Activated naive CD4-positive, alpha-beta T cell treated with anti-CD3 and anti-CD28 coated beads for 36 hours (primary cell): ENCODE results near the gene CHN1. TPM values are rescaled to one million over a fixed set of nuclear protein-coding genes. Genes with fewer than 3 reads are reported as not detected.

Experiments
- CTCF ChIA-PET: fragments of 350-600 bp; sonication (Branson Sonifier 250); formaldehyde crosslinking; loops from one replicate; lab custom pipeline; 2021; ENCODE audit warnings: antibody characterized with exemption; lab: Charles Lee
- DNase-seq: peaks from one replicate; pipeline ENCODE4 v3.0.0-alpha.2; 2020
- H3K27ac Mint-ChIP-seq: one replicate; pipeline ENCODE4 v1.8.0; 2021; ENCODE audit warnings: mild to moderate bottlenecking, mixed read lengths
- H3K27me3 Mint-ChIP-seq: one replicate; pipeline ENCODE4 v1.8.0; 2021; ENCODE audit warnings: low read depth, mixed read lengths
- H3K36me3 Mint-ChIP-seq: one replicate; pipeline ENCODE4 v1.8.0; 2021; ENCODE audit warnings: low read depth, mixed read lengths
- H3K4me1 Mint-ChIP-seq: one replicate; pipeline ENCODE4 v1.8.0; 2021; ENCODE audit warnings: low read depth, mixed read lengths
- H3K4me3 Mint-ChIP-seq: one replicate; pipeline ENCODE4 v1.8.0; 2021; ENCODE audit warnings: mild to moderate bottlenecking, moderate library complexity, mixed read lengths
- H3K9me3 Mint-ChIP-seq: one replicate; pipeline ENCODE4 v1.8.0; 2021; ENCODE audit warnings: mixed read lengths
- intact Hi-C: fragments of 100-400 bp; cut with micrococcal nuclease; formaldehyde crosslinking; loops from one replicate; pipeline ENCODE4 v1.15.1; 2023
- total RNA-seq, 2 experiments: library from RNA; stranded (reverse); gene quantifications; one replicate each; pipeline ENCODE4 v1.2.3, GENCODE V29; 2021

Gene CHN1
- total RNA-seq, 2 experiments from 2014 or later: 2.1 to 3.3 TPM

- DNase-seq: no peak
- Mint-ChIP-seq H3K4me3 (no peak overlapping the region), H3K27ac (no peak overlapping the region), H3K4me1 (peaks cover 2% of the 10 kb centered on the region), H3K36me3 (no peaks in the 10 kb centered on the region), H3K27me3 (peaks cover 14% of the 10 kb centered on the region), H3K9me3 (no peaks in the 10 kb centered on the region)
- intact Hi-C loops: no loop called here
- CTCF ChIA-PET: interaction anchor here (0.8 to 1.1 kb wide), 3 partner anchors 244 to 393 kb away, joined by 3 read pairs; no protein-coding TSS in a partner anchor
These were observed 10.8 kb downstream of the CHN1 start for GRCh38 chr2:174994381-174994780.

- H3K27ac Mint-ChIP-seq: no peak overlapping the region
- peaks cover 2% of the 10 kb centered on the region for H3K4me1 Mint-ChIP-seq
- H3K4me3 Mint-ChIP-seq: no peak overlapping the region
- CTCF ChIA-PET: interaction anchor here (0.7 kb wide), 1 partner anchor 138 kb away, joined by 3 read pairs; no protein-coding TSS in a partner anchor
- H3K36me3 Mint-ChIP-seq: no peaks in the 10 kb centered on the region
- peaks cover 14% of the 10 kb centered on the region for H3K27me3 Mint-ChIP-seq
- intact Hi-C loops: no loop called here
- no peaks in the 10 kb centered on the region for H3K9me3 Mint-ChIP-seq
- no peak for DNase-seq
These were observed 12.3 kb downstream of the CHN1 start for GRCh38 chr2:174992886-174993285.

GRCh38 chr2:174985614-174986013 is 19.6 kb downstream of the CHN1 start:
- no peak overlapping the region for H3K27ac Mint-ChIP-seq
- no peaks in the 10 kb centered on the region for H3K9me3 Mint-ChIP-seq
- peaks cover 2% of the 10 kb centered on the region for H3K4me1 Mint-ChIP-seq
- CTCF ChIA-PET: interaction anchor here (0.9 to 5.3 kb wide), 6 partner anchors 63 to 286 kb away, joined by 3 to 42 read pairs (median 19); no protein-coding TSS in a partner anchor
- no peaks in the 10 kb centered on the region for H3K36me3 Mint-ChIP-seq
- no peaks in the 10 kb centered on the region for H3K27me3 Mint-ChIP-seq
- DNase-seq: no peak
- no peak overlapping the region for H3K4me3 Mint-ChIP-seq
- intact Hi-C loops: loop anchor here (1.0 kb wide), 3 partner anchors 214 to 285 kb away; no protein-coding TSS in a partner anchor

GRCh38 chr2:174984561-174984960 is 20.6 kb downstream of the CHN1 start:
- intact Hi-C loops: no loop called here
- no peaks in the 10 kb centered on the region for H3K36me3 Mint-ChIP-seq
- CTCF ChIA-PET: interaction anchor here (0.7 to 5.3 kb wide), 6 partner anchors 23 to 285 kb away, joined by 3 to 42 read pairs (median 18); no protein-coding TSS in a partner anchor
- H3K27ac Mint-ChIP-seq: no peak overlapping the region
- no peaks in the 10 kb centered on the region for H3K4me1 Mint-ChIP-seq
- H3K27me3 Mint-ChIP-seq: no peaks in the 10 kb centered on the region
- DNase-seq: no peak
- no peaks in the 10 kb centered on the region for H3K9me3 Mint-ChIP-seq
- no peak overlapping the region for H3K4me3 Mint-ChIP-seq

GRCh38 chr2:174981331-174981730 is 23.9 kb downstream of the CHN1 start:
- H3K4me3 Mint-ChIP-seq: no peak overlapping the region
- CTCF ChIA-PET: interaction anchor here (2.3 kb wide), 1 partner anchor 232 kb away, joined by 6 read pairs; no protein-coding TSS in a partner anchor
- DNase-seq: no peak
- intact Hi-C loops: no loop called here
- H3K27ac Mint-ChIP-seq: no peak overlapping the region
- H3K4me1 Mint-ChIP-seq: no peaks in the 10 kb centered on the region
- H3K9me3 Mint-ChIP-seq: no peaks in the 10 kb centered on the region
- H3K36me3 Mint-ChIP-seq: no peaks in the 10 kb centered on the region
- no peaks in the 10 kb centered on the region for H3K27me3 Mint-ChIP-seq

- Mint-ChIP-seq H3K4me3 (no peak overlapping the region), H3K27ac (no peak overlapping the region)
- CTCF ChIA-PET: interaction anchor here (1.1 to 2.3 kb wide), 2 partner anchors 10 to 231 kb away, joined by 5 to 6 read pairs; no protein-coding TSS in a partner anchor
These were observed 25.2 kb downstream of the CHN1 start for GRCh38 chr2:174979996-174980395.

GRCh38 chr2:174977364-174977763 is 27.8 kb downstream of the CHN1 start:
- no peak overlapping the region for H3K4me3 Mint-ChIP-seq
- H3K27ac Mint-ChIP-seq: no peak overlapping the region
- H3K27me3 Mint-ChIP-seq: no peaks in the 10 kb centered on the region
- intact Hi-C loops: no loop called here
- CTCF ChIA-PET: no interaction called here
- peaks cover 2% of the 10 kb centered on the region for H3K4me1 Mint-ChIP-seq
- H3K36me3 Mint-ChIP-seq: no peaks in the 10 kb centered on the region
- DNase-seq: no peak
- no peaks in the 10 kb centered on the region for H3K9me3 Mint-ChIP-seq

More at GRCh38 chr2:174979996-174980395, 25.2 kb downstream of the CHN1 start:
- no peaks in the 10 kb centered on the region for H3K9me3 Mint-ChIP-seq
- no peak for DNase-seq
- no peaks in the 10 kb centered on the region for H3K27me3 Mint-ChIP-seq
- intact Hi-C loops: no loop called here
- no peaks in the 10 kb centered on the region for H3K36me3 Mint-ChIP-seq
- H3K4me1 Mint-ChIP-seq: peaks cover 2% of the 10 kb centered on the region

GRCh38 chr2:174974131-174974530 is 31.1 kb downstream of the CHN1 start:
- Mint-ChIP-seq H3K4me1 (peaks cover 5% of the 10 kb centered on the region), H3K4me3 (no peak overlapping the region), H3K36me3 (no peaks in the 10 kb centered on the region), H3K27ac (no peak overlapping the region), H3K9me3 (no peaks in the 10 kb centered on the region), H3K27me3 (no peaks in the 10 kb centered on the region)
- intact Hi-C loops: no loop called here
- no peak for DNase-seq
- CTCF ChIA-PET: interaction anchor here (0.5 to 1.0 kb wide), 2 partner anchors 122 to 203 kb away, joined by 3 to 4 read pairs; no protein-coding TSS in a partner anchor

GRCh38 chr2:174972924-174973323 is 32.3 kb downstream of the CHN1 start:
- H3K4me3 Mint-ChIP-seq: no peak overlapping the region
- no peaks in the 10 kb centered on the region for H3K9me3 Mint-ChIP-seq
- no peak overlapping the region for H3K27ac Mint-ChIP-seq
- CTCF ChIA-PET: interaction anchor here (0.9 kb wide), 1 partner anchor 224 kb away, joined by 3 read pairs; no protein-coding TSS in a partner anchor
- intact Hi-C loops: no loop called here
- no peaks in the 10 kb centered on the region for H3K27me3 Mint-ChIP-seq
- H3K36me3 Mint-ChIP-seq: no peaks in the 10 kb centered on the region
- peaks cover 10% of the 10 kb centered on the region for H3K4me1 Mint-ChIP-seq
- no peak for DNase-seq

- Mint-ChIP-seq H3K4me3 (no peak overlapping the region), H3K9me3 (no peaks in the 10 kb centered on the region), H3K27me3 (no peaks in the 10 kb centered on the region), H3K36me3 (no peaks in the 10 kb centered on the region), H3K4me1 (peaks cover 10% of the 10 kb centered on the region), H3K27ac (no peak overlapping the region)
- CTCF ChIA-PET: interaction anchor here (0.8 to 1.2 kb wide), 3 partner anchors 223 to 273 kb away, joined by 3 to 4 read pairs (median 3); no protein-coding TSS in a partner anchor
- DNase-seq: no peak
- intact Hi-C loops: no loop called here
These were observed 33.1 kb downstream of the CHN1 start for GRCh38 chr2:174971868-174972781.

GRCh38 chr2:174970092-174970491 is 35.1 kb downstream of the CHN1 start:
- Mint-ChIP-seq H3K27ac (no peak overlapping the region), H3K27me3 (no peaks in the 10 kb centered on the region), H3K9me3 (no peaks in the 10 kb centered on the region), H3K4me3 (no peak overlapping the region), H3K4me1 (peaks cover 13% of the 10 kb centered on the region), H3K36me3 (no peaks in the 10 kb centered on the region)
- no peak for DNase-seq
- CTCF ChIA-PET: interaction anchor here (0.9 to 1.2 kb wide), 3 partner anchors 13 to 275 kb away, joined by 3 to 5 read pairs (median 4); no protein-coding TSS in a partner anchor
- intact Hi-C loops: no loop called here

- peaks cover 13% of the 10 kb centered on the region for H3K4me1 Mint-ChIP-seq
- no peaks in the 10 kb centered on the region for H3K36me3 Mint-ChIP-seq
- no peaks in the 10 kb centered on the region for H3K9me3 Mint-ChIP-seq
- CTCF ChIA-PET: interaction anchor here (0.9 to 1.0 kb wide), 2 partner anchors 14 to 274 kb away, joined by 3 to 4 read pairs; no protein-coding TSS in a partner anchor
- H3K27me3 Mint-ChIP-seq: no peaks in the 10 kb centered on the region
- DNase-seq: no peak
- H3K27ac Mint-ChIP-seq: no peak overlapping the region
- H3K4me3 Mint-ChIP-seq: no peak overlapping the region
- intact Hi-C loops: no loop called here
These were observed 36.0 kb downstream of the CHN1 start for GRCh38 chr2:174969091-174969734.
